ENCODE results near the gene WDR33. TPM values are rescaled to one million over a fixed set of nuclear protein-coding genes. Genes with fewer than 3 reads are reported as not detected.

The WDR33 gene
- total and polyA plus RNA-seq, 2 donors (not counting 3 experiments of a cell fraction or from before 2014, with no cell fraction given) = 16.4 to 52.5 TPM

- Histone ChIP-seq H2AFZ (ENCODE audit: low read depth, low read length) (no peak overlapping the region), H3K27ac (ENCODE audit: insufficient read depth, low read depth, low read length) (no peak overlapping the region), H3K4me1 (ENCODE audit: control insufficient read depth, extremely low read depth, insufficient read depth, low read length) (peaks cover 14% of the 10 kb centered on the region), H3K4me3 (replicated peaks in 1 of 3; ENCODE audit: insufficient read depth in 1 of 3, low read depth in 1 of 3, low read length in 3 of 3) (no peak overlapping the region), H4K20me1 (replicated peaks; ENCODE audit: control insufficient read depth, extremely low read depth, insufficient read depth, low read length) (no peaks in the 10 kb centered on the region), H3K9me3 (replicated peaks; ENCODE audit: control insufficient read depth, insufficient read depth, low read length) (no peaks in the 10 kb centered on the region), H3K79me2 (ENCODE audit: control insufficient read depth, insufficient read depth, low read length) (no peaks in the 10 kb centered on the region), H3K36me3 (ENCODE audit: control insufficient read depth in 2 of 2, extremely low read depth in 1 of 2, insufficient read depth in 2 of 2, low read length in 2 of 2) (peaks cover 0 to 8% of the 10 kb centered on the region in 2 experiments), H3K27me3 (ENCODE audit: control insufficient read depth in 2 of 2, insufficient read depth in 2 of 2, low read length in 2 of 2) (no peaks in the 10 kb centered on the region), H3K9me1 (replicated peaks; ENCODE audit: control insufficient read depth, extremely low read depth, insufficient read depth, low read length) (no peaks in the 10 kb centered on the region), H3K9ac (replicated peaks; ENCODE audit: extremely low read depth, insufficient read depth, low read length) (no peak overlapping the region), H3K4me2 (ENCODE audit: insufficient read depth, low read length) (no peak overlapping the region)
- ChIA-PET CTCF (interaction anchor here (1.0 to 12.1 kb wide), 6 partner anchors 10 to 60 kb away, joined by 3 to 424 read pairs (median 6); partner anchors contain the start of gene LIMS2), POLR2A (no interaction called here)
- TF ChIP-seq FOS (IDR thresholded peaks at IDR 0.05; ENCODE audit: borderline replicate concordance, insufficient read depth, low read length) (no peak), JUN (IDR thresholded peaks at IDR 0.05; ENCODE audit: borderline replicate concordance, insufficient read depth, insufficient read length, low read depth) (no peak), POLR2A (IDR thresholded peaks at IDR 0.05; ENCODE audit: low read depth, low read length) (no peak), GATA2 (IDR thresholded peaks at IDR 0.05; ENCODE audit: insufficient read depth, insufficient read length, low read depth, low read length) (no peak), MYC (IDR thresholded peaks at IDR 0.05; ENCODE audit: low read depth, low read length) (no peak), EZH2 (IDR thresholded peaks at IDR 0.05; ENCODE audit: borderline replicate concordance, low read depth, low read length, severe bottlenecking) (no peak), CTCF (IDR thresholded peaks at IDR 0.05; ENCODE audit: extremely low read depth in 1 of 2, insufficient read depth in 1 of 2, low read depth in 1 of 2, low read length in 2 of 2) (no peak), POLR2AphosphoS5 (IDR thresholded peaks at IDR 0.05; ENCODE audit: insufficient read depth, low read depth, low read length) (no peak)
- TF ChIP-seq, protein P1, sequence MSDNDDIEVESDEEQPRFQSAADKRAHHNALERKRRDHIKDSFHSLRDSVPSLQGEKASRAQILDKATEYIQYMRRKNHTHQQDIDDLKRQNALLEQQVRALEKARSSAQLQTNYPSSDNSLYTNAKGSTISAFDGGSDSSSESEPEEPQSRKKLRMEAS (IDR thresholded peaks at IDR 0.05; ENCODE audit: insufficient read depth, insufficient read length) = no peak
- DNase-seq (ENCODE audit: low read depth, low spot score) (no peak), FAIRE-seq (no peak)
- no TSS peak for BruUV-seq (replicated peaks)
- dilution Hi-C loops (cut with MboI; ENCODE audit: extremely low pct_ligation_motif_present, low sequenced_read_pairs) (no loop called here), intact Hi-C loops (cut with micrococcal nuclease) (no loop called here)
These were observed 158.9 kb downstream of the WDR33 start for GRCh38 chr2:127651971-127652550.

All from endothelial cell of umbilical vein (primary cell).